GM21529 (cell line): ENCODE data around the gene PDK2.

Experiments used
- ATAC-seq: cut with Tn5 transposase; IDR thresholded peaks from one replicate; pipeline ENCODE4 v1.9.1; 2021; ENCODE audit not compliant: unreplicated experiment

The PDK2 gene

GRCh38 chr17:50133769-50134099 is 38.6 kb downstream of the PDK2 start:
- no peak for ATAC-seq

- ATAC-seq = no peak
Observed at GRCh38 chr17:50134206-50135110, 39.3 kb downstream of the PDK2 start.

- no peak for ATAC-seq
Observed at GRCh38 chr17:50135316-50136095, 40.4 kb downstream of the PDK2 start.

GRCh38 chr17:50136096-50136687 is 41.0 kb downstream of the PDK2 start:
- no peak for ATAC-seq

- no peak for ATAC-seq
Observed at GRCh38 chr17:50137042-50137441, 41.9 kb downstream of the PDK2 start.

GRCh38 chr17:50139185-50139783 is 44.1 kb downstream of the PDK2 start:
- no peak for ATAC-seq

- peak; percentile 41 for ATAC-seq
Observed at GRCh38 chr17:50139950-50140885, 45.1 kb downstream of the PDK2 start.

GRCh38 chr17:50141026-50141744 is 46.0 kb downstream of the PDK2 start:
- ATAC-seq = no peak

GRCh38 chr17:50141745-50142110 is 46.6 kb downstream of the PDK2 start:
- ATAC-seq = no peak

GRCh38 chr17:50143461-50144176 is 48.5 kb downstream of the PDK2 start:
- no peak for ATAC-seq

- no peak for ATAC-seq
Observed at GRCh38 chr17:50144355-50144754, 49.2 kb downstream of the PDK2 start.

- ATAC-seq = no peak
Observed at GRCh38 chr17:50144845-50145531, 49.8 kb downstream of the PDK2 start.

GRCh38 chr17:50145532-50146229 is 50.5 kb downstream of the PDK2 start:
- no peak for ATAC-seq

- no peak for ATAC-seq
Observed at GRCh38 chr17:50146230-50146926, 51.2 kb downstream of the PDK2 start.

GRCh38 chr17:50146927-50147665 is 51.9 kb downstream of the PDK2 start:
- no peak for ATAC-seq

GRCh38 chr17:50147841-50148225 is 52.7 kb downstream of the PDK2 start:
- no peak for ATAC-seq
